Peyer's patch (tissue), 4 donors: ENCODE results near the gene ARHGAP15.

Experiments
- CTCF ChIP-seq, 6 experiments: fragments of 450-650 bp in 4 of 6; fragments of 200-600 bp in 2 of 6; sonication (generic) in 1 of 6; IDR thresholded peaks; one replicate each; pipeline ENCODE4 v1.5.1; 2017 to 2019; ENCODE audit warnings: antibody characterized with exemption in 6 of 6, mild to moderate bottlenecking in 3 of 6, moderate library complexity in 1 of 6
- POLR2A ChIP-seq, 2 donors: fragments of 450-650 bp; IDR thresholded peaks; one replicate each; pipeline ENCODE4 v1.5.1; 2017; ENCODE audit warnings: antibody characterized with exemption in 2 of 2, mild to moderate bottlenecking in 2 of 2, moderate library complexity in 2 of 2

- TF ChIP-seq CTCF (IDR thresholded peaks at IDR 0.05) (no peak), POLR2A (IDR thresholded peaks at IDR 0.05) (no peak)
Observed at GRCh38 chr2:143728498-143728897, 599.3 kb downstream of the ARHGAP15 start.
